Mesodermal cell (in vitro differentiated cells): ENCODE results near the gene HAUS5.
"Not testable (repeated sequence)": the region's sequence is repeated elsewhere in the genome, so short reads cannot be mapped to it uniquely, and the experiment has no call there.

ENCODE experiments used
- H3K27ac ChIP-seq: 2 replicates; pipeline ENCODE4 v1.7.0; 2013; ENCODE audit warnings: mild to moderate bottlenecking, low read depth, low read length, moderate library complexity; ENCODE audit not compliant: severe bottlenecking
- H3K36me3 ChIP-seq: 2 replicates; pipeline ENCODE4 v1.7.1; 2013; ENCODE audit warnings: mild to moderate bottlenecking, low read length, moderate library complexity; ENCODE audit not compliant: control insufficient read depth, insufficient read depth
- H3K4me1 ChIP-seq: one replicate; pipeline ENCODE4 v1.7.1; 2013; ENCODE audit warnings: mild to moderate bottlenecking, low read length; ENCODE audit not compliant: insufficient read depth, control insufficient read depth, poor library complexity, severe bottlenecking
- H3K4me3 ChIP-seq: 2 replicates; pipeline ENCODE4 v1.7.0; 2013; ENCODE audit warnings: low read length, control low read depth, mild to moderate bottlenecking; ENCODE audit not compliant: insufficient read depth, poor library complexity, severe bottlenecking; ENCODE audit errors: extremely low read depth
- H3K9me3 ChIP-seq: 2 replicates; pipeline ENCODE4 v1.7.1; 2013; ENCODE audit warnings: mild to moderate bottlenecking, low read length, moderate library complexity; ENCODE audit not compliant: control insufficient read depth
- WGBS, 2 experiments: methylation state at CpG; one replicate each; pipeline ENCODE4 v1.1.5; 2013; ENCODE audit warnings: missing lambda C conversion rate in 2 of 2; ENCODE audit not compliant: insufficient coverage in 2 of 2; 5-methylcytosine and 5-hydroxymethylcytosine counted together

HAUS5 gene

GRCh38 chr19:35582760-35583159 lies 29.8 kb upstream of the HAUS5 start:
- H3K4me1 ChIP-seq, result no peaks in the 10 kb centered on the region
- WGBS, 2 experiments, result 86% methylated on average over 1 of the region's 1 CpG; no CpG with 5 or more reads in 1 of the 2 experiments
- no peak overlapping the region for H3K27ac ChIP-seq
- no peaks in the 10 kb centered on the region for H3K36me3 ChIP-seq
- H3K9me3 ChIP-seq, result peaks cover 3% of the 10 kb centered on the region
- H3K4me3 ChIP-seq, result no peak overlapping the region

DNA sequence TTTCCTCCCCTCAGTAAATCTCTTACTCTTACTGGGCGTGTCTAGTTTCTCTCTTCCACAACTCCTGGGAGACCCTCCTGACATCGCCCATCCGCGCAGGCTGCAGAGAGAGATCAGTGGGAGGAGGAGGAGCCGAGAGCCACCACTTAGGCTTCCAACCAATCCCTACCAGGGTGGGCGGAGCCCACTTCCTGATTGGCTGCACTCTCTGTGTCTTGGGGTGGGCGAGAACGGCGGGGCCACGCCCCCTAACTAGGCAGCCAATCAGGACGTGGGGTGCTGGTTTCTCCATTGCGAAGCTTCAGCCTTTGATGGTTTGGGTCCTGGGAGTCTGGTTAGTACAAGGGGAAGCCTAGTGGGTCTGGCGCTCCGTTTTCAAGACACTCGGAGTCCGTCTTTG lies 26.7 kb upstream of the HAUS5 start, which contains the start of gene PMIS2:
PMIS2 (plus strand) TSS at position 326 of the 400 bp plus-strand sequence. CDS start 87 bp downstream, outside the sequence.
- no peak within 1 kb of the TSS for H3K27ac ChIP-seq
- WGBS, 2 experiments, result 82 to 90% methylated on average over 7 to 11 of the region's 16 CpGs
- no peaks in the 10 kb centered on the region for H3K9me3 ChIP-seq
- no peak within 1 kb of the TSS for H3K4me3 ChIP-seq
- no peaks in the 10 kb centered on the region for H3K4me1 ChIP-seq
- H3K36me3 ChIP-seq, result no peaks in the 10 kb centered on the region

DNA sequence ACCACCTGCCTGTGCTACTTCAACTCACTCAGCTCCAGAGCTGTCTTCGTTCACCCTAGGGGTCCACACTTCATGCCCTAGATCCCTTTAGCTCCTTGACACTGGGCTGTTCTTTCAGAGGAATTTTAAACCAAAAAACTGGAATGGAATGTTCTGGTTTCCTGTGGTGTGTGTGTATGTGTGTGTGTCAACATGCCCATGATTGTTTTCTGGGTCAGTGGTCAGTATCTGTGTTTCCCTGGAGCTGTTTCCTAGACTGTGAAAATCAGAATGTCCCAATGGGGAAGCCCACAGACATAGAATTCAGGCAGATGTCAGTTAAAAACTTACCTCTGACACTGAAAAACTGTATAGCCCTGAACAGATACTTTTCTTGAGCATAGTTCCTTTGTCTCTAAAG lies 25.2 kb upstream of the HAUS5 start:
- no peak overlapping the region for H3K4me3 ChIP-seq

GRCh38 chr19:35590875-35591274 lies 21.7 kb upstream of the HAUS5 start:
- no peak overlapping the region for H3K27ac ChIP-seq
- WGBS, 2 experiments, result 92 to 100% methylated on average over 1 to 2 of the region's 3 CpGs
- H3K36me3 ChIP-seq, result no peaks in the 10 kb centered on the region
- H3K4me1 ChIP-seq, result no peaks in the 10 kb centered on the region
- no peaks in the 10 kb centered on the region for H3K9me3 ChIP-seq
- no peak overlapping the region for H3K4me3 ChIP-seq

More for the DNA sequence above, 25.2 kb upstream of the HAUS5 start:
- Histone ChIP-seq H3K9me3 (no peaks in the 10 kb centered on the region), H3K4me1 (no peaks in the 10 kb centered on the region), H3K36me3 (no peaks in the 10 kb centered on the region), H3K27ac (no peak overlapping the region)
- WGBS, 2 experiments, result 80% methylated on average over 1 of the region's 1 CpG; no CpG with 5 or more reads in 1 of the 2 experiments

DNA sequence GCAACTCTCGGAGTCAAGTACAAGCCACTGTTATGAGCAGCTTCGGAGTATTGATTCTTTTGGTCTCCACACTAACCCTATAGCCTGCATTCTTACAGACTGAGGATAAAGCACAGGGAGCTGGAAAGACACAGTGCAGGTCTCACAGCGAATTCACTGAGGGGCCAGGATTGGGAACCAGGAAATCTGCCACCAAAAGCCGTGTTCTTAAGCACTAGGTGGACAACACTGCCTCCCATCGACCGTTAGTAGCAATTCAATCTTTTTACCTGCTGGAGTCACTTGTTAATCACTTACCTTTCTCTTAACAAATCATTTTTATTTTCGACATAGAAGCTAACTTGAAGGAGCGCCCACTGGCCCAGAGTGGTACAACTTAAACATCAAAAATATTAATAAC lies 20.3 kb upstream of the HAUS5 start:
- H3K4me3 ChIP-seq, result no peak overlapping the region
- H3K27ac ChIP-seq, result no peak overlapping the region
- WGBS, 2 experiments, result 29 to 39% methylated on average over 7 to 8 of the region's 8 CpGs
- no peaks in the 10 kb centered on the region for H3K9me3 ChIP-seq
- no peaks in the 10 kb centered on the region for H3K4me1 ChIP-seq
- H3K36me3 ChIP-seq, result no peaks in the 10 kb centered on the region

- WGBS, 2 experiments, result 83 to 92% methylated on average over 2 to 3 of the region's 3 CpGs
- H3K27ac ChIP-seq, H3K36me3 ChIP-seq, H3K4me3 ChIP-seq, H3K4me1 ChIP-seq, H3K9me3 ChIP-seq: not testable (repeated sequence)
These were observed 17.5 kb upstream of the HAUS5 start for GRCh38 chr19:35595026-35595425.

DNA sequence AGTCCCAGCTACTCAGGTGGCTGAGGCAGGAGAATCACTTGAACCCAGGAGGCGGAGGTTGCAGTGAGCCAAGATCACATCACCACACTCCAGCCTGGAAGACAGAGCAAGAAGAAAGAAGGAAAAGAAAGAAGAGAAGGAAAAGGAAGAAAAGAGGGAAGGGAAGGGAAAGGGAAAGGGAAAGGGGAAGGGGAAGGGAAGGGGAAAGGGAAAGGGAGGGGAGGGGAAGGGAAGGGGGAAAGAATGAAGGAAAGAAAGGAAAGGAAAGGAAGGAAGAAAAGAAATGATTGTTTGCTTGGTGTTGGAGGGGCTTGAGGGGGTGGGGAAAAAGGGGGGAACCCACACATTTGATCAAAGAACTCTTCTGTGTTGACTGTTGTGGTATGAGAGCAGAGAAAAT lies 16.6 kb upstream of the HAUS5 start:
- H3K4me3 ChIP-seq, result no peak overlapping the region
- no peaks in the 10 kb centered on the region for H3K36me3 ChIP-seq
- no peaks in the 10 kb centered on the region for H3K9me3 ChIP-seq
- no peak overlapping the region for H3K27ac ChIP-seq
- 100% methylated on average over 1 of the region's 1 CpG; no CpG with 5 or more reads in 1 of the 2 experiments for WGBS, 2 experiments
- H3K4me1 ChIP-seq, result no peaks in the 10 kb centered on the region

GRCh38 chr19:35596366-35596999 lies 16.1 kb upstream of the HAUS5 start:
- H3K4me3 ChIP-seq, result no peak overlapping the region
- H3K36me3 ChIP-seq, result no peaks in the 10 kb centered on the region
- H3K27ac ChIP-seq, result no peak overlapping the region
- 75 to 92% methylated on average over 2 to 4 of the region's 4 CpGs for WGBS, 2 experiments
- no peaks in the 10 kb centered on the region for H3K4me1 ChIP-seq
- no peaks in the 10 kb centered on the region for H3K9me3 ChIP-seq

DNA sequence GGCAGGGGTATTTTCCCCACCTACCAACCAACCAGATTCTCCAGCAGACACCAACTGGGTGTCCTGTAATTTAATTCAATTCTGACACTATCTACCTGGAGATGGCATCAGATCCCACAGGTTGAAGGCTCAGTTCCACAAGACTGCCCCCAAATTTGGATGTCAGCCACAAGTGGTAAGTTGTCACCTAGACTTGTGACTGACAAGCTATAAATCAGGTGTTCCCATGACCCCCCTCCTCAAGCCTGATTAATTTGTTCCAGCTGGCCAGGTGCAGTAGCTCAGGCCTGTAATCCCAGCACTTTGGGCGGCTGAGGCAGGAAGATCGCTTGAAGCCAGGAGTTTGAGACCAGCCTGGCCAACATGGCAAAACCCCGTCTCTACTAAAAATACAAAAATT lies 10.6 kb upstream of the HAUS5 start:
- WGBS, 2 experiments, result 70 to 92% methylated on average over 2 of the region's 3 CpGs
- Histone ChIP-seq H3K27ac (no peak overlapping the region), H3K4me1 (no peaks in the 10 kb centered on the region), H3K4me3 (no peak overlapping the region), H3K9me3 (peaks cover 6% of the 10 kb centered on the region), H3K36me3 (no peaks in the 10 kb centered on the region)

GRCh38 chr19:35604436-35604835 lies 8.1 kb upstream of the HAUS5 start:
- WGBS, 2 experiments, result 78% methylated on average over 4 of the region's 4 CpGs; no CpG with 5 or more reads in 1 of the 2 experiments
- not testable (repeated sequence) for H3K27ac ChIP-seq, H3K4me1 ChIP-seq, H3K4me3 ChIP-seq, H3K36me3 ChIP-seq
- peaks cover 13% of the 10 kb centered on the region for H3K9me3 ChIP-seq

DNA sequence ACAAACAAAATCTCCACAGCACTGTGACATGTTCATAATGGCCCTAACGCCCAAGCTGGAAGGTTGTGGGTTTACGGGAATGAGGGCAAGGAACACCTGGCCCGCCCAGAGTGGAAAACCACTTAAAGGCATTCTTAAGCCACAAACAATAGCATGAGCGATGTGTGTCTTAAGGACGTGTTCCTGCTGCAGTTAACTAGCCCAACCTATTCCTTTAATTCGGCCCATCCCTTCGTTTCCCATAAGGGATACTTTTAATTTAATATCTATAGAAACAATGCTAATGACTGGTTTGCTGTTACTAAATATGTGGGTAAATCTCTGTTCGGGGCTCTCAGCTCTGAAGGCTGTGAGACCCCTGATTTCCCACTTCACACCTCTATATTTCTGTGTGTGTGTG lies 5.4 kb upstream of the HAUS5 start:
- H3K36me3 ChIP-seq, H3K27ac ChIP-seq, H3K4me1 ChIP-seq, H3K4me3 ChIP-seq: not testable (repeated sequence)
- peaks cover 13% of the 10 kb centered on the region for H3K9me3 ChIP-seq
- WGBS, 2 experiments, result 100% methylated on average over 3 of the region's 8 CpGs; no CpG with 5 or more reads in 1 of the 2 experiments
